ENCODE measurements around the gene SMIM5. TPM values are rescaled to one million over a fixed set of nuclear protein-coding genes. Genes with fewer than 3 reads are reported as not detected.

SMIM5 gene
- total RNA-seq, 1 experiment from 2014 or later = 0.09 TPM

DNA sequence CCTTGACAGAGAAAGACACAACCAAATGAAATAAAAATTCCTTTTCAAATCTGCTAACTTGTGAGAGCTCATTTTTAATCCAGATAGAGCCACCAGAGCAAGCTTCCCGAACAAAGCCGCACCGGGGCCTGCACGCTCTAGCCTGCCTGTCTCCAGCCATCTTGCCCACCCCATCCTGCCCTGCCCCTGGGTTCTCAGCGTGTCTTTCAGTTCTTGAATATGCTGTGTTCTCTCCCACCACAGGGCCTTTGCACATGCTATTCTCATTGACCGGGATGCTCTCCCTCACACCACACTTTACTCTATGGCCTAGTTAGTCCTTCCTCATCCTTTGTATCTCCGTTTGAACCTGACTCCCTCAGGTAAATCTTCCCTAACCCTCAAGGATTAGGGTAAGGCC, 14.7 kb downstream of the SMIM5 start:
- Mint-ChIP-seq H3K27ac (ENCODE audit: low read depth, unreplicated experiment) (no peak overlapping the region), H3K4me1 (ENCODE audit: insufficient read depth, unreplicated experiment) (peaks cover 5% of the 10 kb centered on the region), H3K36me3 (ENCODE audit: insufficient read depth, unreplicated experiment) (peaks cover 39% of the 10 kb centered on the region), H3K4me3 (ENCODE audit: unreplicated experiment) (no peak overlapping the region), H3K27me3 (ENCODE audit: insufficient read depth, unreplicated experiment) (no peaks in the 10 kb centered on the region), H3K9me3 (ENCODE audit: unreplicated experiment) (no peaks in the 10 kb centered on the region)
- intact Hi-C loops (cut with micrococcal nuclease) = no loop called here
- CTCF ChIA-PET = interaction anchor here (9.0 kb wide), 1 partner anchor 14 kb away, joined by 75 read pairs; the partner anchor contains the start of gene SMIM5
- no peak for TF ChIP-seq CTCF (IDR thresholded peaks at IDR 0.05; ENCODE audit: unreplicated experiment)
- POLR2A ChIA-PET = no interaction called here
- no TSS peak for BruUV-seq (replicated peaks)
- no peak for DNase-seq (ENCODE audit: unreplicated experiment)

- Mint-ChIP-seq H3K27me3 (ENCODE audit: insufficient read depth, unreplicated experiment) (no peaks in the 10 kb centered on the region), H3K4me3 (ENCODE audit: unreplicated experiment) (no peak overlapping the region), H3K27ac (ENCODE audit: low read depth, unreplicated experiment) (no peak overlapping the region), H3K9me3 (ENCODE audit: unreplicated experiment) (no peaks in the 10 kb centered on the region), H3K36me3 (ENCODE audit: insufficient read depth, unreplicated experiment) (peaks cover 50% of the 10 kb centered on the region), H3K4me1 (ENCODE audit: insufficient read depth, unreplicated experiment) (peaks cover 5% of the 10 kb centered on the region)
- POLR2A ChIA-PET = interaction anchor here (0.7 to 2.4 kb wide), 3 partner anchors 16 to 18 kb away, joined by 3 to 12 read pairs (median 3); partner anchors contain the start of genes RECQL5, SAP30BP and SMIM5
- DNase-seq (ENCODE audit: unreplicated experiment) = no peak
- BruUV-seq (replicated peaks) = no TSS peak
- intact Hi-C loops (cut with micrococcal nuclease) = no loop called here
- no peak for TF ChIP-seq CTCF (IDR thresholded peaks at IDR 0.05; ENCODE audit: unreplicated experiment)
- CTCF ChIA-PET = interaction anchor here (1.2 to 9.0 kb wide), 2 partner anchors 13 to 16 kb away, joined by 3 to 75 read pairs; partner anchors contain the start of gene SMIM5
These were observed 16.5 kb downstream of the SMIM5 start for GRCh38 chr17:75649687-75650086.

DNA sequence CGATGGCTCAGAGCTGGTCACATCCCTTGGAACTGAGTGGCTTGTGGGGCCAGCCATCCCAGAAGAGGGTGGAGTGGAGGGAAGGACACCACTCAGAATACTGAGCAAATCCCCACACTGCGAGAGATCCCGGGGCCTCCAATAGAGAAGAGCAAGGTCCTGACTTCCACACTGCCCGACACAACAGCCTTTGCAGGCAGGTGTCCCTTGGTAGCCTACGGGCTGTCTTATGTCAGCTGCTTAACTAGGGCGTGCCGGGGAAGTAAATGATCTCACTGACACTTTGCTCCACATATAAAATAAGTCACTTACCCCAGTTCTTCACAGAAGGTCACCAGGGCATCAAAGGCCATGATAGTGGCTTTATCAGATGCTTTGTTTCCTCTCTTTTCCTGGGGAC, 17.6 kb downstream of the SMIM5 start:
- intact Hi-C loops (cut with micrococcal nuclease) = no loop called here
- Mint-ChIP-seq H3K27me3 (ENCODE audit: insufficient read depth, unreplicated experiment) (no peaks in the 10 kb centered on the region), H3K36me3 (ENCODE audit: insufficient read depth, unreplicated experiment) (peaks cover 52% of the 10 kb centered on the region), H3K4me1 (ENCODE audit: insufficient read depth, unreplicated experiment) (peaks cover 2% of the 10 kb centered on the region), H3K9me3 (ENCODE audit: unreplicated experiment) (no peaks in the 10 kb centered on the region), H3K4me3 (ENCODE audit: unreplicated experiment) (no peak overlapping the region), H3K27ac (ENCODE audit: low read depth, unreplicated experiment) (no peak overlapping the region)
- no TSS peak for BruUV-seq (replicated peaks)
- ChIA-PET POLR2A (interaction anchor here (1.0 to 2.4 kb wide), 2 partner anchors 16 to 18 kb away, joined by 3 to 12 read pairs; partner anchors contain the start of genes RECQL5, SAP30BP and SMIM5), CTCF (interaction anchor here (0.6 to 9.0 kb wide), 4 partner anchors 14 to 97 kb away, joined by 3 to 75 read pairs (median 4); partner anchors contain the start of gene SMIM5)
- no peak for DNase-seq (ENCODE audit: unreplicated experiment)
- no peak for TF ChIP-seq CTCF (IDR thresholded peaks at IDR 0.05; ENCODE audit: unreplicated experiment)

GRCh38 chr17:75652341-75652740, 19.1 kb downstream of the SMIM5 start:
- H3K27ac Mint-ChIP-seq (ENCODE audit: low read depth, unreplicated experiment) = no peak overlapping the region
- BruUV-seq (replicated peaks) = no TSS peak
- H3K4me3 Mint-ChIP-seq (ENCODE audit: unreplicated experiment) = no peak overlapping the region
- H3K9me3 Mint-ChIP-seq (ENCODE audit: unreplicated experiment) = no peaks in the 10 kb centered on the region
- intact Hi-C loops (cut with micrococcal nuclease) = no loop called here
- TF ChIP-seq CTCF (IDR thresholded peaks at IDR 0.05; ENCODE audit: unreplicated experiment) = no peak
- no peak for DNase-seq (ENCODE audit: unreplicated experiment)
- peaks cover 67% of the 10 kb centered on the region for H3K36me3 Mint-ChIP-seq (ENCODE audit: insufficient read depth, unreplicated experiment)
- ChIA-PET POLR2A (interaction anchor here (1.1 to 2.4 kb wide), 3 partner anchors 15 to 132 kb away, joined by 3 to 12 read pairs (median 4); partner anchors contain the start of genes RECQL5, SAP30BP and UNK), CTCF (interaction anchor here (0.6 to 9.0 kb wide), 6 partner anchors 19 to 258 kb away, joined by 3 to 75 read pairs (median 4); partner anchors contain the start of gene SMIM5)
- H3K4me1 Mint-ChIP-seq (ENCODE audit: insufficient read depth, unreplicated experiment) = no peaks in the 10 kb centered on the region
- H3K27me3 Mint-ChIP-seq (ENCODE audit: insufficient read depth, unreplicated experiment) = no peaks in the 10 kb centered on the region

Data from MCF 10A (cell line).